H1 (cell line): ENCODE data around the gene SCP2. TPM values are rescaled to one million over a fixed set of nuclear protein-coding genes. Genes with fewer than 3 reads are reported as not detected.

ENCODE experiments used
- CTCF ChIA-PET: fragments of 300-600 bp; sonication (Branson Sonifier 250); formaldehyde crosslinking; loops from one replicate; lab custom pipeline; 2021; ENCODE audit not compliant: partially characterized antibody; lab: Charles Lee
- POLR2A ChIA-PET: fragments of 300-600 bp; sonication (Branson Sonifier 250); formaldehyde crosslinking; loops from one replicate; lab custom pipeline; 2021; ENCODE audit warnings: inconsistent platforms; ENCODE audit not compliant: partially characterized antibody; lab: Charles Lee
- DNase-seq, 2 experiments: peaks; one replicate each; pipeline versions ENCODE4 v3.0.0 to v3.0.0-alpha.2; 2010 to 2022; ENCODE audit warnings: low spot score in 2 of 2, low read depth in 1 of 2, mixed read lengths in 1 of 2
- FAIRE-seq: peaks from 2 replicates; lab custom pipeline; 2011; peaks lifted over from hg19 to GRCh38; lab: Jason Lieb, UNC
- H2AFZ ChIP-seq: 2 replicates; pipeline ENCODE4 v1.8.1; 2012; ENCODE audit warnings: low read length, inconsistent platforms
- H2AK5ac ChIP-seq: 2 replicates; pipeline ENCODE4 v1.6.1; 2013; ENCODE audit warnings: low read depth, low read length
- H2BK120ac ChIP-seq: replicated peaks from 2 replicates; pipeline ENCODE3; 2013; ENCODE audit warnings: low read depth, low read length, inconsistent platforms
- H2BK12ac ChIP-seq: 2 replicates; pipeline ENCODE4 v1.6.1; 2013; ENCODE audit warnings: low read depth, low read length
- H2BK15ac ChIP-seq: 2 replicates; pipeline ENCODE4 v1.6.1; 2013; ENCODE audit warnings: low read length
- H2BK20ac ChIP-seq: 2 replicates; pipeline ENCODE4 v1.6.1; 2013; ENCODE audit warnings: low read length
- H2BK5ac ChIP-seq: 2 replicates; pipeline ENCODE4 v1.6.1; 2013; ENCODE audit warnings: low read depth, low read length
- H3K14ac ChIP-seq: 2 replicates; pipeline ENCODE4 v1.6.1; 2013; ENCODE audit warnings: inconsistent platforms; ENCODE audit not compliant: insufficient read length
- H3K18ac ChIP-seq: 2 replicates; pipeline ENCODE4 v1.6.1; 2013; ENCODE audit warnings: low read length; ENCODE audit errors: extremely low read depth
- H3K23ac ChIP-seq: 2 replicates; pipeline ENCODE4 v1.6.1; 2013; ENCODE audit warnings: inconsistent platforms; ENCODE audit not compliant: insufficient read length
- H3K23me2 ChIP-seq: 2 replicates; pipeline ENCODE4 v1.6.1; 2013; ENCODE audit warnings: low read depth, low read length
- H3K27ac ChIP-seq: 2 replicates; pipeline ENCODE4 v1.6.1; 2011; ENCODE audit warnings: low read depth, low read length, inconsistent platforms
- H3K27me3 ChIP-seq, 4 experiments: replicated peaks in 1 of 4; 1 replicate in 1 of 4; 2 replicates in 3 of 4; pipeline versions ENCODE4 v1.6.1 to v1.8.1; 2011 to 2013; ENCODE audit warnings: low read length in 3 of 4, mild to moderate bottlenecking in 3 of 4, inconsistent platforms in 2 of 4, mixed read lengths in 2 of 4, moderate library complexity in 1 of 4; ENCODE audit not compliant: control insufficient read depth in 3 of 4, insufficient read depth in 3 of 4; ENCODE audit errors: extremely low read depth in 1 of 4
- H3K36me3 ChIP-seq, 4 experiments: 2 replicates each; pipeline versions ENCODE4 v1.6.1 to v1.8.1; 2011 to 2013; ENCODE audit warnings: mild to moderate bottlenecking in 4 of 4, low read length in 3 of 4, moderate library complexity in 2 of 4, control low read depth in 1 of 4, inconsistent platforms in 1 of 4; ENCODE audit not compliant: insufficient read depth in 4 of 4, control insufficient read depth in 2 of 4
- H3K4ac ChIP-seq: replicated peaks from 2 replicates; pipeline ENCODE3; 2013; ENCODE audit warnings: low read length, low read depth, mixed read lengths, inconsistent platforms; ENCODE audit not compliant: insufficient read length
- H3K4me1 ChIP-seq, 4 experiments: replicated peaks in 1 of 4; 1 replicate in 1 of 4; 2 replicates in 3 of 4; pipeline versions ENCODE4 v1.6.1 to v1.8.1; 2011 to 2013; ENCODE audit warnings: low read length in 3 of 4, inconsistent platforms in 2 of 4, mixed read lengths in 1 of 4; ENCODE audit not compliant: insufficient read depth in 4 of 4, control insufficient read depth in 3 of 4
- H3K4me2 ChIP-seq, 2 experiments: 2 replicates each; pipeline versions ENCODE4 v1.6.1 to v1.8.1; 2011 to 2013; ENCODE audit warnings: low read depth in 2 of 2, low read length in 2 of 2, control low read depth in 1 of 2, inconsistent platforms in 1 of 2, mild to moderate bottlenecking in 1 of 2; ENCODE audit not compliant: insufficient read depth in 1 of 2
- H3K4me3 ChIP-seq, 4 experiments: fragments of 200-600, 300-600 bp in 1 of 4; sonication (generic), shearing (Covaris generic), sonication (Bioruptor Twin) in 1 of 4; 2 replicates each; pipeline versions ENCODE4 v1.5.1 to v1.8.1; 2011 to 2016; ENCODE audit warnings: low read length in 4 of 4, low read depth in 3 of 4, control low read depth in 2 of 4, inconsistent platforms in 2 of 4, mild to moderate bottlenecking in 2 of 4, mixed read lengths in 1 of 4, moderate library complexity in 1 of 4; ENCODE audit not compliant: insufficient read depth in 2 of 4; ENCODE audit errors: extremely low read depth in 1 of 4
- H3K56ac ChIP-seq: replicated peaks from 2 replicates; pipeline ENCODE3; 2013; ENCODE audit warnings: low read depth, mild to moderate bottlenecking, mixed read lengths, low read length, inconsistent platforms; ENCODE audit not compliant: insufficient read length
- H3K79me1 ChIP-seq: 2 replicates; pipeline ENCODE4 v1.6.1; 2013; ENCODE audit warnings: low read depth, low read length, control low read depth
- H3K79me2 ChIP-seq, 2 experiments: 2 replicates each; pipeline versions ENCODE4 v1.6.1 to v1.8.1; 2012 to 2013; ENCODE audit warnings: low read length in 2 of 2, mild to moderate bottlenecking in 2 of 2, inconsistent platforms in 1 of 2; ENCODE audit not compliant: insufficient read depth in 2 of 2, control insufficient read depth in 1 of 2
- H3K9ac ChIP-seq, 4 experiments: replicated peaks in 1 of 4; 1 replicate in 1 of 4; 2 replicates in 3 of 4; pipeline versions ENCODE4 v1.6.1 to v1.8.1; 2011 to 2013; ENCODE audit warnings: low read depth in 3 of 4, low read length in 3 of 4, control low read depth in 2 of 4, mild to moderate bottlenecking in 2 of 4, moderate library complexity in 2 of 4, inconsistent platforms in 1 of 4; ENCODE audit errors: extremely low read depth in 1 of 4
- H3K9me3 ChIP-seq, 2 experiments: 2 replicates each; pipeline versions ENCODE4 v1.6.1 to v1.8.1; 2012 to 2013; ENCODE audit warnings: mild to moderate bottlenecking in 2 of 2, moderate library complexity in 2 of 2, control low read depth in 1 of 2, inconsistent platforms in 1 of 2, low read depth in 1 of 2, low read length in 1 of 2, mixed read lengths in 1 of 2; ENCODE audit not compliant: insufficient read depth in 2 of 2
- H4K20me1 ChIP-seq, 2 experiments: replicated peaks in 1 of 2; 2 replicates each; pipeline versions ENCODE3 to v1.8.1; 2011 to 2013; ENCODE audit warnings: inconsistent platforms in 2 of 2, low read length in 2 of 2, mild to moderate bottlenecking in 1 of 2; ENCODE audit not compliant: insufficient read depth in 2 of 2, control insufficient read depth in 1 of 2
- H4K5ac ChIP-seq: 2 replicates; pipeline ENCODE4 v1.6.1; 2013; ENCODE audit warnings: low read length, low read depth, mixed read lengths, inconsistent platforms; ENCODE audit not compliant: insufficient read length
- H4K8ac ChIP-seq: 2 replicates; pipeline ENCODE4 v1.8.0; 2013; ENCODE audit warnings: mild to moderate bottlenecking, moderate library complexity, low read length, inconsistent platforms; ENCODE audit not compliant: insufficient read depth; ENCODE audit errors: extremely low read depth
- H4K91ac ChIP-seq: replicated peaks from 2 replicates; pipeline ENCODE3; 2013; ENCODE audit warnings: low read length, mixed read lengths, inconsistent platforms; ENCODE audit not compliant: insufficient read length
- CREB1 ChIP-seq: IDR thresholded peaks from 2 replicates; pipeline ENCODE4 v1.6.1; 2012; ENCODE audit warnings: inconsistent platforms
- EZH2 ChIP-seq: fragments of 200-600 bp; sonication (generic); IDR thresholded peaks from 2 replicates; pipeline ENCODE4 v1.7.1; 2012; ENCODE audit warnings: low read depth, mild to moderate bottlenecking, moderate library complexity, low read length, inconsistent platforms; ENCODE audit not compliant: severe bottlenecking
- FOSL1 ChIP-seq: IDR thresholded peaks from 2 replicates; pipeline ENCODE4 v1.6.1; 2011; ENCODE audit warnings: mild to moderate bottlenecking, low read depth, low read length, moderate library complexity; ENCODE audit not compliant: insufficient read depth
- GABPA ChIP-seq: IDR thresholded peaks from 2 replicates; pipeline ENCODE4 v1.6.1; 2011; ENCODE audit warnings: mild to moderate bottlenecking, low read length, moderate library complexity, borderline replicate concordance; ENCODE audit not compliant: insufficient read depth
- KDM5A ChIP-seq: fragments of 200-600 bp; IDR thresholded peaks from 2 replicates; pipeline ENCODE4 v1.7.1; 2012; ENCODE audit warnings: mild to moderate bottlenecking, low read length, inconsistent platforms, mixed read lengths
- MAFK ChIP-seq: IDR thresholded peaks from 2 replicates; pipeline ENCODE4 v1.6.1; 2012; ENCODE audit warnings: low read depth, mild to moderate bottlenecking, improper control_type of control experiment, low read length
- POLR2AphosphoS5 ChIP-seq: IDR thresholded peaks from 2 replicates; pipeline ENCODE4 v1.6.1; 2011; ENCODE audit warnings: low read depth, low read length
- SRF ChIP-seq: IDR thresholded peaks from 2 replicates; pipeline ENCODE4 v1.6.1; 2011; ENCODE audit warnings: mild to moderate bottlenecking, low read depth, low read length, moderate library complexity
- TBP ChIP-seq: IDR thresholded peaks from 2 replicates; pipeline ENCODE4 v1.6.1; 2011; ENCODE audit warnings: low read depth, low read length, improper control_type of control experiment
- TCF12 ChIP-seq: IDR thresholded peaks from 2 replicates; pipeline ENCODE4 v1.6.1; 2011; ENCODE audit warnings: low read depth, mild to moderate bottlenecking, low read length
- ZNF274 ChIP-seq: IDR thresholded peaks from 2 replicates; pipeline ENCODE4 v1.7.0; 2012; ENCODE audit warnings: low read length, borderline replicate concordance; ENCODE audit errors: extremely low read depth
- WGBS, 2 experiments: shearing (Covaris generic) in 1 of 2; methylation state at CpG; one replicate each; pipeline versions ENCODE4 v1.1.6 to v1.1.7; 2013 to 2015; ENCODE audit warnings: low lambda C conversion rate in 2 of 2, mixed read lengths in 2 of 2, inconsistent platforms in 1 of 2, low coverage in 1 of 2, missing lambda C conversion rate in 1 of 2; ENCODE audit not compliant: insufficient replicate concordance in 2 of 2, insufficient coverage in 1 of 2, insufficient read length in 1 of 2; ENCODE audit errors: extremely low coverage in 1 of 2, missing lambda C conversion rate in 1 of 2; 5-methylcytosine and 5-hydroxymethylcytosine counted together
- polyA plus RNA-seq, 7 experiments: library from polyadenylated mRNA; depleted of rRNA in 3 of 7; stranded (reverse) in 5 of 7; unstranded in 2 of 7; fragments of >200 nt in 5 of 7; fragments of 200-250 nt in 2 of 7; gene quantifications; 1 replicate in 5 of 7; 2 replicates in 1 of 7; 4 replicates in 1 of 7; pipeline versions ENCODE4 v1.2.1 to v1.2.3, GENCODE V29; 2011 to 2013; ENCODE audit warnings: missing spikeins in 2 of 7, mixed read lengths in 2 of 7
- total RNA-seq: library from RNA; stranded (reverse); fragmentation: NEBNext Ultra II Directional; extraction: Animal tissue kit (Norgen Biotek cat#: 25700); gene quantifications from 2 replicates; pipeline ENCODE4 v1.2.1, GENCODE V29; 2021
- TF ChIP-seq, protein P1 (sequence below): IDR thresholded peaks from 2 replicates; pipeline ENCODE4 v1.6.1; 2012; ENCODE audit warnings: inconsistent platforms

SCP2 gene
- total and polyA plus RNA-seq, 2 of the 8 experiments (the other 6 are each of a cell fraction or from before 2014, with no cell fraction given) = 20.9 to 54.3 TPM

DNA sequence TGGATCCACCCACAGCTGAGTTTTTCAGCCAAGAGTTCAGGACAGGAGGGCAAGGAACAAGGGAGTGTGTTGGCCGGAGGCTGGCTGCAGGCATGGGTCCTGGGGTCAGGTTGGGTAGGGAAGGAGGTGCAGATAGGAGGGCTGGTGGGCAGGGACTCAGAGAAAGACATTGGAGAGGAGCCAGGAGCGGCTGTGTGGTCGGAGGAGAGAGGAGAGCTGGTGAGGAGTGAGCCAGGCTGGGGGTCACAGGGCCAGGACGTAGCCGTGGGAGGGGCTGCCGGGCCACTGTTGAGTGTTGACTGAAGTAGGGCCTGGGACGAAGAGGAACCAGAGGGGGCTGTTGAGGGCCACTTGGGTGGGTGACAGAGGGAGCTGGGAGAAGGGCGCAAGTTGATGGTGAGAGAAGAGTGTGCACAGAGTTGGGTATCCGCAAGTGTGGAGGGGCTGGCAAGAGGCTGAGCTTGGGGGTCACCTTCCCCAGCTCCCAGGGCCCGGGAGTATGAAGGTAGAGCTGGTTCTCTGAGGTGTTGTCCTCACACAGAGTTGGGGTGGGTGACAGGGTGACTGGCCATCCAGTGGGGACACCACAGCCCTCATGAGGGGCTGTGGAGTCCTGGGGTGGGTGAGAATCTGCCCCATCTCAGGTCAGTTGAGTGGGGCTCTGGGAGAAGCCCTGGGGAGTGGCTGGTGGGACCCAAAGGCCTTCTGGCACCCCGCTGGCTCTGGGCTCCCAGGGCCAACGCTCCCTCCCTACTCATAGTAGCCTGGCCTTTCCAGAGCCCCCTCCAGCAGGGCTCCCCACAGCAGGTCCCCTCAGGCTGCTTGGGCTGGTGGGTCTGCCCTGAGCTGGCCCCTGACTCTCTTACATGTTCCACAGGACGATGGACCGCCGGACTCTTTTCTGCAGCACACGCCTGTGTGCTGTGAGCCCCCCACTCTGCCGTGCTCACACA is 156.8 kb downstream of the SCP2 start:
- 85% methylated on average over 17 of the region's 17 CpGs; no CpG with 5 or more reads in 1 of the 2 experiments for WGBS, 2 experiments

More for the DNA sequence above, 156.8 kb downstream of the SCP2 start:
- no peak overlapping the region for H3K9ac ChIP-seq
- H3K4me2 ChIP-seq = no peak overlapping the region
- no peak overlapping the region for H2BK120ac ChIP-seq
- 0 out of 2 replicates have a peak overlapping the region, but pooled peaks have one; percentile 49 for H2BK5ac ChIP-seq
- no peaks in the 10 kb centered on the region for H3K36me3 ChIP-seq
- no peak for TF ChIP-seq FOSL1
- TF ChIP-seq SRF = no peak
- TF ChIP-seq GABPA = no peak
- TF ChIP-seq, protein P1, sequence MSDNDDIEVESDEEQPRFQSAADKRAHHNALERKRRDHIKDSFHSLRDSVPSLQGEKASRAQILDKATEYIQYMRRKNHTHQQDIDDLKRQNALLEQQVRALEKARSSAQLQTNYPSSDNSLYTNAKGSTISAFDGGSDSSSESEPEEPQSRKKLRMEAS = no peak
- no peak for TF ChIP-seq KDM5A
- no peak for TF ChIP-seq EZH2
- no peak for TF ChIP-seq TCF12
- no peak for TF ChIP-seq TBP
- TF ChIP-seq CREB1 = no peak
- TF ChIP-seq POLR2AphosphoS5 = no peak
- TF ChIP-seq ZNF274 = no peak
- no peak for TF ChIP-seq MAFK
- H3K56ac ChIP-seq = no peak overlapping the region
- CTCF ChIA-PET = interaction anchor here (1.0 to 3.5 kb wide), 7 partner anchors 9 to 97 kb away, joined by 3 to 14 read pairs (median 5); no protein-coding TSS in a partner anchor
- POLR2A ChIA-PET = interaction anchor here (0.6 to 1.3 kb wide), 3 partner anchors 10 to 442 kb away, joined by 3 read pairs; no protein-coding TSS in a partner anchor
- 0 out of 2 replicates have a peak, but pooled peaks cover 2% of the 10 kb centered on the region for H3K23me2 ChIP-seq
- no peak overlapping the region for H3K18ac ChIP-seq
- peaks cover 0 to 24% (median 9%) of the 10 kb centered on the region in 4 experiments; a peak in 6 of 7 replicates for H3K4me1 ChIP-seq
- 0 out of 2 replicates have a peak overlapping the region, but pooled peaks have one; percentile 68 for H2BK12ac ChIP-seq
- H3K14ac ChIP-seq = no peak overlapping the region
- no peak overlapping the region for H4K91ac ChIP-seq
- peaks cover 0 to 2% of the 10 kb centered on the region in 2 experiments for H4K20me1 ChIP-seq
- H4K8ac ChIP-seq = no peak overlapping the region
- no peak overlapping the region for H2BK15ac ChIP-seq
- no peaks in the 10 kb centered on the region for H3K79me2 ChIP-seq
- H2AFZ ChIP-seq = no peak overlapping the region
- H4K5ac ChIP-seq = no peak overlapping the region
- H2BK20ac ChIP-seq = no peak overlapping the region
- H3K9me3 ChIP-seq = no peaks in the 10 kb centered on the region
- DNase-seq (no peak), FAIRE-seq (no peak)
- no peak overlapping the region for H3K23ac ChIP-seq
- H3K79me1 ChIP-seq = no peaks in the 10 kb centered on the region
- no peak overlapping the region for H3K4ac ChIP-seq
- no peak overlapping the region for H3K4me3 ChIP-seq
- H2AK5ac ChIP-seq = no peak overlapping the region
- H3K27me3 ChIP-seq = no peaks in the 10 kb centered on the region; a peak in 1 of 7 replicates
- H3K27ac ChIP-seq = no peak overlapping the region
